Neural cell (in vitro differentiated cells): ENCODE measurements around the gene KRT83. TPM values are rescaled to one million over a fixed set of nuclear protein-coding genes. Genes with fewer than 3 reads are reported as not detected.

Source experiments
- H2AFZ ChIP-seq: fragments of 200-600, 300-800 bp; sonication (generic), shearing (Covaris generic); 2 replicates; pipeline ENCODE4 v1.6.0; 2014; ENCODE audit warnings: low read depth, mild to moderate bottlenecking, antibody characterized with exemption, low read length, moderate library complexity
- H3F3A ChIP-seq: fragments of 200-600 bp; shearing (Covaris generic); 2 replicates; pipeline ENCODE4 v1.6.1; 2016; ENCODE audit warnings: mild to moderate bottlenecking, moderate library complexity, mixed read lengths, antibody characterized with exemption, low read length; ENCODE audit not compliant: insufficient read depth, poor library complexity, severe bottlenecking
- H3K27ac ChIP-seq: fragments of 200-600, 300-800 bp; sonication (generic), shearing (Covaris generic); 2 replicates; pipeline ENCODE4 v1.5.1; 2014; ENCODE audit warnings: mild to moderate bottlenecking, low read length, moderate library complexity
- H3K27me3 ChIP-seq: fragments of 300-800, 200-600 bp; sonication (generic), shearing (Covaris generic); 2 replicates; pipeline ENCODE4 v1.6.0; 2014; ENCODE audit warnings: mild to moderate bottlenecking, low read depth, low read length, moderate library complexity; ENCODE audit not compliant: insufficient read depth
- H3K36me3 ChIP-seq: fragments of 300-800, 200-600 bp; sonication (generic), shearing (Covaris generic); 2 replicates; pipeline ENCODE4 v1.5.1; 2014; ENCODE audit warnings: mild to moderate bottlenecking, antibody characterized with exemption, low read length, moderate library complexity; ENCODE audit not compliant: insufficient read depth
- H3K4me2 ChIP-seq: fragments of 300-800, 200-600 bp; sonication (generic), shearing (Covaris generic); 2 replicates; pipeline ENCODE4 v1.6.0; 2014; ENCODE audit warnings: mild to moderate bottlenecking, low read length
- H3K4me3 ChIP-seq: fragments of 300-800, 200-600 bp; sonication (generic), shearing (Covaris generic); 2 replicates; pipeline ENCODE4 v1.5.1; 2014; ENCODE audit warnings: mild to moderate bottlenecking, low read length, moderate library complexity
- H3K79me2 ChIP-seq: fragments of 200-600 bp; shearing (Covaris generic); replicated peaks from 2 replicates; pipeline ENCODE4 v1.6.0; 2014; ENCODE audit warnings: mild to moderate bottlenecking, low read length, moderate library complexity; ENCODE audit not compliant: insufficient read depth
- H3K9ac ChIP-seq: fragments of 300-800, 200-600 bp; sonication (generic), shearing (Covaris generic); 2 replicates; pipeline ENCODE4 v1.6.1; 2016; ENCODE audit warnings: mild to moderate bottlenecking, low read length, mixed read lengths
- H3K9me2 ChIP-seq: fragments of 200-600 bp; shearing (Covaris generic); 2 replicates; pipeline ENCODE4 v1.6.1; 2016; ENCODE audit warnings: mild to moderate bottlenecking, low read length, mixed read lengths; ENCODE audit not compliant: insufficient read depth
- H3K9me3 ChIP-seq: fragments of 200-600, 300-800 bp; sonication (generic), shearing (Covaris generic); 2 replicates; pipeline ENCODE4 v1.6.1; 2016; ENCODE audit warnings: mild to moderate bottlenecking, mixed run types, low read length, moderate library complexity, mixed read lengths
- H4K20me1 ChIP-seq: fragments of 200-600 bp; shearing (Covaris generic); 2 replicates; pipeline ENCODE4 v1.6.1; 2016; ENCODE audit warnings: mild to moderate bottlenecking, mixed run types; ENCODE audit not compliant: insufficient read depth
- CTCF ChIP-seq: fragments of 450-650 bp; IDR thresholded peaks from 2 replicates; pipeline ENCODE4 v1.5.1; 2014; ENCODE audit warnings: antibody characterized with exemption, mild to moderate bottlenecking, moderate library complexity; ENCODE audit not compliant: poor library complexity, severe bottlenecking
- EP300 ChIP-seq: fragments of 450-650 bp; conservative IDR thresholded peaks from 2 replicates; pipeline ENCODE4 v1.6.1; 2014; ENCODE audit warnings: antibody characterized with exemption, mild to moderate bottlenecking, moderate library complexity; ENCODE audit not compliant: poor library complexity, severe bottlenecking
- EZH2 ChIP-seq: fragments of 200-600, 300-800 bp; shearing (Covaris generic), sonication (generic); IDR thresholded peaks from 2 replicates; pipeline ENCODE4 v1.6.1; 2014; ENCODE audit warnings: antibody characterized with exemption, low read length, borderline replicate concordance, mild to moderate bottlenecking; ENCODE audit not compliant: insufficient read depth, poor library complexity, severe bottlenecking
- MXI1 ChIP-seq: fragments of 450-650 bp; conservative IDR thresholded peaks from 2 replicates; pipeline ENCODE4 v1.6.1; 2014; ENCODE audit warnings: antibody characterized with exemption, mild to moderate bottlenecking; ENCODE audit not compliant: poor library complexity, severe bottlenecking
- POLR2AphosphoS5 ChIP-seq: IDR thresholded peaks from 2 replicates; pipeline ENCODE4 v1.6.1; 2012
- RAD21 ChIP-seq: fragments of 450-650 bp; conservative IDR thresholded peaks from 2 replicates; pipeline ENCODE4 v1.6.1; 2014; ENCODE audit warnings: antibody characterized with exemption, mild to moderate bottlenecking, moderate library complexity
- REST ChIP-seq: IDR thresholded peaks from 2 replicates; pipeline ENCODE4 v1.6.1; 2012; ENCODE audit warnings: borderline replicate concordance
- SMC3 ChIP-seq: fragments of 450-650 bp; conservative IDR thresholded peaks from 2 replicates; pipeline ENCODE4 v1.6.1; 2014; ENCODE audit warnings: antibody characterized with exemption, mild to moderate bottlenecking, moderate library complexity; ENCODE audit not compliant: poor library complexity
- TAF1 ChIP-seq: IDR thresholded peaks from 2 replicates; pipeline ENCODE4 v1.6.1; 2012; ENCODE audit warnings: low read depth
- polyA plus RNA-seq: library from polyadenylated mRNA; depleted of rRNA; stranded (reverse); fragments of >200 nt; gene quantifications from 2 replicates; pipeline ENCODE4 v1.2.3, GENCODE V29; 2014

The KRT83 gene
- polyA plus RNA-seq, 1 donor from 2014 or later: not detected

GRCh38 chr12:52310622-52311284 lies 10.4 kb downstream of the KRT83 start:
- H3K9me3 ChIP-seq: no peaks in the 10 kb centered on the region
- no peak overlapping the region for H2AFZ ChIP-seq
- H3K36me3 ChIP-seq: no peaks in the 10 kb centered on the region
- no peaks in the 10 kb centered on the region for H4K20me1 ChIP-seq
- H3F3A ChIP-seq: no peaks in the 10 kb centered on the region
- peaks cover 32% of the 10 kb centered on the region for H3K27me3 ChIP-seq
- no peak for TF ChIP-seq SMC3
- TF ChIP-seq RAD21: no peak
- no peak for TF ChIP-seq TAF1
- no peak for TF ChIP-seq REST
- no peak for TF ChIP-seq POLR2AphosphoS5
- TF ChIP-seq EP300: no peak
- TF ChIP-seq EZH2: no peak
- TF ChIP-seq CTCF: no peak
- no peak for TF ChIP-seq MXI1
- H3K9me2 ChIP-seq: no peaks in the 10 kb centered on the region
- no peak overlapping the region for H3K27ac ChIP-seq
- no peak overlapping the region for H3K4me2 ChIP-seq
- no peaks in the 10 kb centered on the region for H3K79me2 ChIP-seq
- H3K4me3 ChIP-seq: no peak overlapping the region
- H3K9ac ChIP-seq: no peak overlapping the region

GRCh38 chr12:52308806-52309425 lies 12.3 kb downstream of the KRT83 start:
- Histone ChIP-seq H3K9me2 (no peaks in the 10 kb centered on the region), H3K4me2 (no peak overlapping the region), H2AFZ (no peak overlapping the region), H3K9me3 (no peaks in the 10 kb centered on the region), H3K4me3 (peak overlapping the region; percentile 75), H3K27ac (no peak overlapping the region), H3K9ac (peak overlapping the region; percentile 66), H3F3A (no peaks in the 10 kb centered on the region), H3K27me3 (peaks cover 32% of the 10 kb centered on the region), H4K20me1 (no peaks in the 10 kb centered on the region), H3K36me3 (no peaks in the 10 kb centered on the region), H3K79me2 (no peaks in the 10 kb centered on the region)
- TF ChIP-seq SMC3 (no peak), RAD21 (no peak), POLR2AphosphoS5 (no peak), MXI1 (no peak), CTCF (no peak), EZH2 (no peak), REST (no peak), EP300 (no peak), TAF1 (no peak)
